ENCODE measurements around the gene MB.
"Not testable (repeated sequence)": the region's sequence is repeated elsewhere in the genome, so short reads cannot be mapped to it uniquely, and the experiment has no call there.

MB gene

GRCh38 chr22:35617137-35617755, at the start of gene MB:
MB (minus strand) TSS chr22:35617329; CDS start chr22:35617257, 72 bp downstream.
- DNase-seq = no peak

GRCh38 chr22:35666699-35667098, 49.6 kb upstream of the MB start:
- not testable (repeated sequence) for DNase-seq

- DNase-seq = no peak
Observed at GRCh38 chr22:35664955-35665587, 47.9 kb upstream of the MB start.

GRCh38 chr22:35663371-35663770, 46.2 kb upstream of the MB start:
- DNase-seq = no peak

GRCh38 chr22:35662914-35663313, 45.8 kb upstream of the MB start:
- DNase-seq = no peak

GRCh38 chr22:35661464-35661863, 44.3 kb upstream of the MB start:
- DNase-seq = no peak

GRCh38 chr22:35660291-35661127, 43.4 kb upstream of the MB start:
- DNase-seq = peak; percentile 44

- DNase-seq = no peak
Observed at GRCh38 chr22:35657571-35658312, 40.6 kb upstream of the MB start.

GRCh38 chr22:35656284-35656752, 39.2 kb upstream of the MB start:
- DNase-seq = no peak

- no peak for DNase-seq
Observed at GRCh38 chr22:35653824-35654223, 36.7 kb upstream of the MB start.

- no peak for DNase-seq
Observed at GRCh38 chr22:35651085-35651484, 34.0 kb upstream of the MB start.

GRCh38 chr22:35649636-35650250, 32.6 kb upstream of the MB start:
- no peak for DNase-seq

GRCh38 chr22:35649026-35649553, 32.0 kb upstream of the MB start:
- no peak for DNase-seq

GRCh38 chr22:35648066-35649025, 31.2 kb upstream of the MB start, which contains the start of gene APOL6:
APOL6 (plus strand) TSS chr22:35648446; CDS start chr22:35656426, 7,980 bp downstream.
- DNase-seq = peak; percentile 34

- DNase-seq = no peak
Observed at GRCh38 chr22:35645646-35646045, 28.5 kb upstream of the MB start.

GRCh38 chr22:35643991-35644390, 26.9 kb upstream of the MB start:
- no peak for DNase-seq

- no peak for DNase-seq
Observed at GRCh38 chr22:35642305-35642741, 25.2 kb upstream of the MB start.

- DNase-seq = no peak
Observed at GRCh38 chr22:35641494-35642120, 24.5 kb upstream of the MB start.

GRCh38 chr22:35638410-35638809, 21.3 kb upstream of the MB start:
- DNase-seq = no peak

GRCh38 chr22:35638001-35638400, 20.9 kb upstream of the MB start:
- DNase-seq = no peak
